Karpas-422 (cell line): ENCODE measurements around the gene ADAMTS15. TPM values are rescaled to one million over a fixed set of nuclear protein-coding genes. Genes with fewer than 3 reads are reported as not detected.

ENCODE experiments used
- DNase-seq: peaks from one replicate; pipeline ENCODE4 v3.0.0-alpha.2; 2015
- H2AFZ ChIP-seq: fragments of 200-600 bp; sonication (generic); 2 replicates; pipeline ENCODE4 v1.6.1; 2014; ENCODE audit warnings: antibody characterized with exemption, low read length, mixed read lengths
- H3K27ac ChIP-seq: fragments of 200-600 bp; sonication (generic); 2 replicates; pipeline ENCODE4 v1.5.1; 2014; ENCODE audit warnings: mild to moderate bottlenecking, low read length, moderate library complexity
- H3K27me3 ChIP-seq: fragments of 200-600 bp; sonication (generic); 2 replicates; pipeline ENCODE4 v1.6.1; 2014; ENCODE audit warnings: low read length, mixed read lengths
- H3K36me3 ChIP-seq: fragments of 200-600 bp; sonication (generic); 2 replicates; pipeline ENCODE4 v1.6.1; 2014; ENCODE audit warnings: low read length, mixed read lengths; ENCODE audit not compliant: insufficient read depth
- H3K4me1 ChIP-seq: fragments of 200-600 bp; sonication (generic); 2 replicates; pipeline ENCODE4 v1.6.1; 2014; ENCODE audit warnings: mild to moderate bottlenecking, low read length, mixed read lengths
- H3K4me2 ChIP-seq: fragments of 200-600 bp; sonication (generic); 2 replicates; pipeline ENCODE4 v1.6.1; 2014; ENCODE audit warnings: low read length, low read depth, mild to moderate bottlenecking; ENCODE audit not compliant: poor library complexity, severe bottlenecking
- H3K4me3 ChIP-seq: fragments of 200-600 bp; sonication (generic); 2 replicates; pipeline ENCODE4 v1.5.1; 2014; ENCODE audit warnings: mild to moderate bottlenecking, antibody characterized with exemption, low read length, mixed read lengths
- H3K79me2 ChIP-seq: fragments of 200-600 bp; sonication (generic); 2 replicates; pipeline ENCODE4 v1.6.1; 2014; ENCODE audit warnings: mild to moderate bottlenecking, low read length, mixed read lengths
- H3K9ac ChIP-seq: fragments of 200-600 bp; sonication (generic); 2 replicates; pipeline ENCODE4 v1.6.0; 2014; ENCODE audit warnings: low read length
- H3K9me2 ChIP-seq: fragments of 200-600 bp; sonication (generic), shearing (Covaris generic); replicated peaks from 2 replicates; pipeline ENCODE4 v1.6.0; 2014; ENCODE audit warnings: mild to moderate bottlenecking, low read length, moderate library complexity; ENCODE audit not compliant: insufficient read depth
- H3K9me3 ChIP-seq: fragments of 300-700, 200-600 bp; sonication (generic); 2 replicates; pipeline ENCODE4 v1.6.1; 2014; ENCODE audit warnings: low read length, mixed read lengths
- H4K20me1 ChIP-seq: fragments of 200-600 bp; sonication (generic); 2 replicates; pipeline ENCODE4 v1.6.1; 2014; ENCODE audit warnings: mild to moderate bottlenecking, antibody characterized with exemption, low read length, low read depth; ENCODE audit not compliant: insufficient read depth
- total RNA-seq: library from RNA; depleted of rRNA; stranded (reverse); fragments of >200 nt; shearing (Covaris generic); gene quantifications from 2 replicates; pipeline ENCODE4 v1.2.3, GENCODE V29; 2014; ENCODE audit warnings: low replicate concordance

Gene ADAMTS15
- total RNA-seq, 1 experiment from 2014 or later = not detected

- no peaks in the 10 kb centered on the region for H3K27me3 ChIP-seq
- H4K20me1 ChIP-seq = no peaks in the 10 kb centered on the region
- no peaks in the 10 kb centered on the region for H3K4me1 ChIP-seq
- no peaks in the 10 kb centered on the region for H3K79me2 ChIP-seq
- H3K36me3 ChIP-seq = no peaks in the 10 kb centered on the region
- no peak overlapping the region for H3K4me2 ChIP-seq
- H2AFZ ChIP-seq = no peak overlapping the region
- H3K9me3 ChIP-seq = no peaks in the 10 kb centered on the region
- no peak overlapping the region for H3K4me3 ChIP-seq
- H3K9ac ChIP-seq = no peak overlapping the region
- H3K27ac ChIP-seq = no peak overlapping the region
- H3K9me2 ChIP-seq = no peaks in the 10 kb centered on the region
- DNase-seq = no peak
These were observed 40.5 kb upstream of the ADAMTS15 start for GRCh38 chr11:130407978-130408377.

DNA sequence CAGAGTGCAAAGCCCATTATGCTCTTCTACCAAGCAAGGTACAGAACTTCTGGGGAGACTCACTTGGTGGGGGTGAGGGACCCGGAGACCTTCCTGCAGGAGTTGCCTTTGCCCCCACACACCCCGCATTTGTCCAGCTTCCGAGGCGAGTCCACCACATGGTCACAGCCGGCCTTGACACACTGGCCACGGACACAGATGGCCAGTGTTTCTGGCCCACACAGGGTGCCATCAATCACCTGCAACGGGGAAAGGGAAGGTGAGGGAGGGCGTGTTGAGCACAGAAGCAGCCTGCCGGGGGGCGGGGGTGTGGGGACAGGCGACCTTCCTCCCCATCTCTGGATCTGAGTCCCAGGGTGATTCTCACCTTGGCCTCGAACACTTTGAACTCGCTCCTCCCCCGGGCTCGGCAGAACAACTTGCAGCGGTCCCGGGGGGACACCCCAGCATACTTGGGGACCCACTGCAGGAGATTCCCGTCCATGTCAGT lies 40.0 kb upstream of the ADAMTS15 start:
- H3K27me3 ChIP-seq = no peaks in the 10 kb centered on the region
- no peaks in the 10 kb centered on the region for H3K79me2 ChIP-seq
- H3K4me1 ChIP-seq = no peaks in the 10 kb centered on the region
- H2AFZ ChIP-seq = no peak overlapping the region
- H3K9me2 ChIP-seq = no peaks in the 10 kb centered on the region
- no peak overlapping the region for H3K27ac ChIP-seq
- no peak overlapping the region for H3K4me2 ChIP-seq
- no peaks in the 10 kb centered on the region for H4K20me1 ChIP-seq
- H3K9me3 ChIP-seq = no peaks in the 10 kb centered on the region
- H3K4me3 ChIP-seq = no peak overlapping the region
- no peak overlapping the region for H3K9ac ChIP-seq
- H3K36me3 ChIP-seq = no peaks in the 10 kb centered on the region
- DNase-seq = no peak

- Histone ChIP-seq H3K36me3 (no peaks in the 10 kb centered on the region), H3K9me3 (no peaks in the 10 kb centered on the region), H2AFZ (no peak overlapping the region), H3K4me1 (no peaks in the 10 kb centered on the region), H3K27me3 (no peaks in the 10 kb centered on the region), H4K20me1 (no peaks in the 10 kb centered on the region), H3K4me3 (no peak overlapping the region), H3K4me2 (no peak overlapping the region), H3K79me2 (no peaks in the 10 kb centered on the region), H3K27ac (no peak overlapping the region), H3K9ac (no peak overlapping the region), H3K9me2 (no peaks in the 10 kb centered on the region)
- no peak for DNase-seq
These were observed 39.5 kb upstream of the ADAMTS15 start for GRCh38 chr11:130408901-130409300.

DNA sequence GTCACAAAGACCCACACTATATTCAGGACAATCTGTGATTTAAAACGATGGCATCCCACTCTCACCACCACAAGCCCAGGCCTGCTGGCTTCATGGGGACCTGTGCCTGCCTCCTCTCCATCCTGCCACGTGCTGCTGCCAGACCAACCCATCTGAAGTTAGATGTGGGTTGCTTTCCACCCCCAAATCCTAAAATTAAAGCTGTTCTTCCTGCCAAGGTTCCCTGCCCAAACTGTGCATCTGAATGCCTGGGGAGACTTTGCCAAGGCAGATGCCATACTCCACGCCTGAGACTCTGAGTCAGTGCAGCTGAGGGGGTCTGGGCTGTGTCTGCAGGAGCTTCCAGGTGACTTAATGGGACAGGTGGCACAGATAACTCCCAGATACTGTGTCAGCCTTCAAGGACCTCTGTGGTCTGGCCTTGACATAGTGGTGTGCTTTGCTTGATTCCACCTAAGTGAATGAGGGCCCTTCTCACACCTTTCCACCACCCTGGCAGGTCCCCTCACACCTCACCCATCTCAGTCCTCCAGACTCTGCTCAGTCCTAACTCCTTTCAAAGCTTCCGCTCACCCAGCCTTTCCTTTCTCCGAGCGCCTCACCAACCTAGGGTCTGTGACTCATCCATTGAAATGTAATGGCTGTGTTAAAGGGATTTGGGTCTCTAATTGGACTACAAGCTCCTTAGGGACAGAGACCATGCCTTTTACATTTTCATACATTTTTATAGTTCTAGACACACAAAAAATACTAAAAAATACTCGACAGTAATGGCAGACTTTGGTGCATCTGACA lies 38.7 kb upstream of the ADAMTS15 start:
- no peak overlapping the region for H2AFZ ChIP-seq
- H3K79me2 ChIP-seq = no peaks in the 10 kb centered on the region
- no peak overlapping the region for H3K9ac ChIP-seq
- no peaks in the 10 kb centered on the region for H3K9me2 ChIP-seq
- no peaks in the 10 kb centered on the region for H3K9me3 ChIP-seq
- no peak overlapping the region for H3K27ac ChIP-seq
- no peaks in the 10 kb centered on the region for H3K4me1 ChIP-seq
- H3K4me3 ChIP-seq = no peak overlapping the region
- no peaks in the 10 kb centered on the region for H3K27me3 ChIP-seq
- H3K4me2 ChIP-seq = no peak overlapping the region
- H4K20me1 ChIP-seq = no peaks in the 10 kb centered on the region
- no peaks in the 10 kb centered on the region for H3K36me3 ChIP-seq
- no peak for DNase-seq

DNA sequence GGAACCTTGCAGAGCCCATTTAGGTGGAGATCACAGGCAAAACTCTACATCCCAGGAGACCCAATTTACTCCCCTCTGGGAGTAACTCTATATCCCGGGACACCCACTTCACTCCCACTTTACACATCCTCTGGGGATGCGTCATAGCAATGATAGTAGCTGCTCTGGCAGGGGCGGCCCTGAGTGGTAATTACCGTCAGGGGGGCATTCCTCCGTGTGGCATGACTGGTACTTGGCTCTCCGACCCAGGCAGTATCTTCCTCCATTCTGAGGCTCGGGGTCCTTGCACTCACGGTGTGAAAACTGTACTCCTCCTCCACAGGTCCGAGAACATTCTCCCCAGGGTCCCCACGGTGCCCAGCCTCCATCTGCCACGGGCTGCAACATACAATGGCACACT lies 37.2 kb upstream of the ADAMTS15 start:
- DNase-seq = no peak
- H3K79me2 ChIP-seq = no peaks in the 10 kb centered on the region
- no peaks in the 10 kb centered on the region for H3K27me3 ChIP-seq
- H3K27ac ChIP-seq = no peak overlapping the region
- H3K9me2 ChIP-seq = no peaks in the 10 kb centered on the region
- no peak overlapping the region for H3K9ac ChIP-seq
- H3K4me3 ChIP-seq = no peak overlapping the region
- no peaks in the 10 kb centered on the region for H3K4me1 ChIP-seq
- H3K4me2 ChIP-seq = no peak overlapping the region
- H3K9me3 ChIP-seq = no peaks in the 10 kb centered on the region
- no peaks in the 10 kb centered on the region for H3K36me3 ChIP-seq
- no peaks in the 10 kb centered on the region for H4K20me1 ChIP-seq
- H2AFZ ChIP-seq = no peak overlapping the region

DNA sequence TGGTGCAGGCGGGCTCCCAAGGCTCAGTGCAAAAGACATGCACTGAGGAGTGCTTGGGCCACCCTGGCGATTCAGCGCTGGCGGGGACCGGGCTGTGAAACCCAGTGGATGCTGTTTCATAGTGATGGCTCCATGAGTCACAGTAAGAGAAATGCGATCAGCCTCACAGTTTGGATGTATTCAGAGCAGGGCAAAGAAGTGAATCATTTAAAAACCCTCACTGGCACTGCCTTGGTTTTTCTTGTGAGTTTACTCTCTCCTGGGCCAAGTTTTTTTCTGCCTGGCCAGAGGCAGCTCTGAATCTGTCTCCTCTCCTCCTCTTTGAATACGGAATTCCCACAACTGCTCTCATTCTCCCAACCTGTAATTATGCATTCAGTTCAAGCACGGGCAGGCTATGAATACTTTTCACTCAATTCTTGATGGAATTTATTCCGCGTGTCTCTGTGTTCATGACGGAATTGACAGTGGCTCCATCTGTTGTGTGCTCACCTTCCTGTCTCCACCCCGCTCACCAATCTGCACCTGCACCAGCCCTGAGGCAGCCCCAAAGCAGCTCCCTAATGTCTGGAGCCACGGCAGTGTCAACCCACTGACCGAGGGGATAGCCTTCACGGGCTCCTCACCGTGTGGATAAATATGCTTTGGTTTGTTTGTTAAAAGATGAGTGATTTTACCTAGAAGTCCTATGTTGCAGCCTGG lies 34.9 kb upstream of the ADAMTS15 start:
- H3K36me3 ChIP-seq = no peaks in the 10 kb centered on the region
- H4K20me1 ChIP-seq = no peaks in the 10 kb centered on the region
- no peak overlapping the region for H3K4me2 ChIP-seq
- H3K4me3 ChIP-seq = no peak overlapping the region
- H3K9me2 ChIP-seq = no peaks in the 10 kb centered on the region
- H2AFZ ChIP-seq = no peak overlapping the region
- H3K4me1 ChIP-seq = no peaks in the 10 kb centered on the region
- H3K9ac ChIP-seq = no peak overlapping the region
- no peaks in the 10 kb centered on the region for H3K79me2 ChIP-seq
- H3K27me3 ChIP-seq = no peaks in the 10 kb centered on the region
- no peaks in the 10 kb centered on the region for H3K9me3 ChIP-seq
- H3K27ac ChIP-seq = no peak overlapping the region
- DNase-seq = no peak

DNA sequence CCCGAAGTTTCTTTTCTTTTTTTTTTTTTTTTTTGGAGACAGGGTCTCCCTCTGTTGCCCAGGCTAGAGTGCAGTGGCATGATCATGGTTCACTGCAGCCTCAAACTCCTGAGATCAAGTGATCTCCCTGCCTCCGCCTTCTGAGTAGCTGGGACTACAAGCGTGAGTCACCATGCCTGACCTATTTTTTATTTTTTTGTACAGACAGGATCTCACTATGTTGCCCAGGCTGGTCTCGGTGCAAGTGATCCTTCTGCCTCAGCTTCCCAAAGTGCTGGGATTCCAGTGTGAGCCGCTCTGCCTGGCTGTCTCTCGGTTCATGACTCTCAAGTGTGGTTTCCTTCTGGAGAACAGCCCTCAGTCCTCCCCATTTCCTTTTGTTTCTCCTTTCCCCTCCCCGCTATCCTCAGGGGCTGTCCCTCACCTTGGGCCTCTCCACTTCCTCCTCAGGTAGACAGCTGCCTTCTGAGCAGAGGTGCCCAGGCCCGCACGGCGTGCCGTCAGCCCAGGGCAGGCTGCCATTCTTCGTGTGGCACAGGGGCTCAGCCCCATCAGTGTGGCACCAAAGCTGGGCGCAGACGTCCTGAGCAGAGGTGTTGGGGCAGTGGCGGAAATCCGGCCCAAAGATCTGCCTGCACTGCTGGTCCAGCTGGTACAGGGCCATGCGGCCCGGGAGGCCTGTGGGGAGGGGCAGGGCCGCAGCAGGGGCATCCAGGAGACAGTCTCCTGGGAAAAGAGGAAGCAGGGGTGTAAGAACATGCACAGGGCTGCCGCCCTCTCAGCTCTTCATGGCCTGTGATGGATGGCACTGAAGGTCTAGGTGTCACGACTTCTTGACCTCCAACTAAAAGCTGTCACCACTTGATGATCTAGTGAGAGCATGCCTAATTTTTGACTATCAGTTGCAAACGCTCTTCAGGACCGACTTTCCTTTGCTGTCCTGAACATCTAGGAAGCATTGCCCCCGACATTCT lies 34.1 kb upstream of the ADAMTS15 start:
- H2AFZ ChIP-seq = no peak overlapping the region
- H3K4me2 ChIP-seq = no peak overlapping the region
- no peaks in the 10 kb centered on the region for H3K4me1 ChIP-seq
- H3K27me3 ChIP-seq = no peaks in the 10 kb centered on the region
- H4K20me1 ChIP-seq = no peaks in the 10 kb centered on the region
- no peaks in the 10 kb centered on the region for H3K9me3 ChIP-seq
- no peaks in the 10 kb centered on the region for H3K79me2 ChIP-seq
- no peak overlapping the region for H3K27ac ChIP-seq
- H3K4me3 ChIP-seq = no peak overlapping the region
- DNase-seq = no peak
- H3K9me2 ChIP-seq = no peaks in the 10 kb centered on the region
- H3K9ac ChIP-seq = no peak overlapping the region
- no peaks in the 10 kb centered on the region for H3K36me3 ChIP-seq
